ENCODE measurements around the gene NDUFS4.
"Not testable (repeated sequence)": the region's sequence is repeated elsewhere in the genome, so short reads cannot be mapped to it uniquely, and the experiment has no call there.

The NDUFS4 gene

GRCh38 chr5:53547226-53547625 is 13.2 kb upstream of the NDUFS4 start:
- H3K36me3 ChIP-seq: no peaks in the 10 kb centered on the region
- no peak overlapping the region for H3K4me2 ChIP-seq
- TF ChIP-seq Cebpa-rat (IDR thresholded peaks at IDR 0.05): no peak
- no peaks in the 10 kb centered on the region for H3K4me1 ChIP-seq
- H3K4me3 ChIP-seq: no peak overlapping the region
- H3K27ac ChIP-seq: no peak overlapping the region
- H3K27me3 ChIP-seq: no peaks in the 10 kb centered on the region
- H3K9ac ChIP-seq: no peak overlapping the region
- H4K20me1 ChIP-seq: no peaks in the 10 kb centered on the region
- H3K9me3 ChIP-seq: no peaks in the 10 kb centered on the region

GRCh38 chr5:53548501-53548900 is 11.9 kb upstream of the NDUFS4 start:
- H3K36me3 ChIP-seq, H3K9me3 ChIP-seq, H3K27ac ChIP-seq, H3K4me3 ChIP-seq, H3K4me2 ChIP-seq, H3K27me3 ChIP-seq, H3K9ac ChIP-seq, H3K4me1 ChIP-seq, H4K20me1 ChIP-seq: not testable (repeated sequence)

- no peak overlapping the region for H3K4me3 ChIP-seq
- no peak overlapping the region for H3K9ac ChIP-seq
- H4K20me1 ChIP-seq: no peaks in the 10 kb centered on the region
- H3K9me3 ChIP-seq: no peaks in the 10 kb centered on the region
- no peaks in the 10 kb centered on the region for H3K4me1 ChIP-seq
- no peak for TF ChIP-seq Cebpa-rat (IDR thresholded peaks at IDR 0.05)
- no peak overlapping the region for H3K27ac ChIP-seq
- no peaks in the 10 kb centered on the region for H3K27me3 ChIP-seq
- H3K4me2 ChIP-seq: no peak overlapping the region
- no peaks in the 10 kb centered on the region for H3K36me3 ChIP-seq
These were observed 10.6 kb upstream of the NDUFS4 start for GRCh38 chr5:53549792-53550191.

- no peak overlapping the region for H3K4me2 ChIP-seq
- H3K27me3 ChIP-seq: no peaks in the 10 kb centered on the region
- H4K20me1 ChIP-seq: no peaks in the 10 kb centered on the region
- no peak for TF ChIP-seq Cebpa-rat (IDR thresholded peaks at IDR 0.05)
- H3K9me3 ChIP-seq: no peaks in the 10 kb centered on the region
- H3K36me3 ChIP-seq: no peaks in the 10 kb centered on the region
- no peaks in the 10 kb centered on the region for H3K4me1 ChIP-seq
- H3K27ac ChIP-seq: no peak overlapping the region
- H3K9ac ChIP-seq: no peak overlapping the region
- H3K4me3 ChIP-seq: no peak overlapping the region
These were observed 7.9 kb upstream of the NDUFS4 start for GRCh38 chr5:53552561-53552960.

- Histone ChIP-seq H3K9me3 (peaks cover 8% of the 10 kb centered on the region; the same call in 1 of the 2 replicates), H3K4me2 (no peak overlapping the region), H3K36me3 (no peaks in the 10 kb centered on the region), H3K27ac (no peak overlapping the region), H4K20me1 (no peaks in the 10 kb centered on the region), H3K9ac (no peak overlapping the region), H3K4me1 (no peaks in the 10 kb centered on the region), H3K27me3 (no peaks in the 10 kb centered on the region), H3K4me3 (no peak overlapping the region)
- no peak for TF ChIP-seq Cebpa-rat (IDR thresholded peaks at IDR 0.05)
These were observed 6.0 kb upstream of the NDUFS4 start for GRCh38 chr5:53554444-53554843.

GRCh38 chr5:53555160-53555559 is 5.3 kb upstream of the NDUFS4 start:
- no peak for TF ChIP-seq Cebpa-rat (IDR thresholded peaks at IDR 0.05)
- H4K20me1 ChIP-seq: no peaks in the 10 kb centered on the region
- no peak overlapping the region for H3K4me3 ChIP-seq
- H3K27ac ChIP-seq: no peak overlapping the region
- H3K9ac ChIP-seq: no peak overlapping the region
- no peaks in the 10 kb centered on the region for H3K36me3 ChIP-seq
- peaks cover 8% of the 10 kb centered on the region; the same call in 1 of the 2 replicates for H3K9me3 ChIP-seq
- no peaks in the 10 kb centered on the region for H3K4me1 ChIP-seq
- no peaks in the 10 kb centered on the region for H3K27me3 ChIP-seq
- H3K4me2 ChIP-seq: no peak overlapping the region

- Histone ChIP-seq H3K9me3 (peaks cover 8% of the 10 kb centered on the region; the same call in 1 of the 2 replicates), H3K27me3 (no peaks in the 10 kb centered on the region), H3K4me1 (no peaks in the 10 kb centered on the region), H3K4me3 (no peak overlapping the region), H3K4me2 (no peak overlapping the region), H3K36me3 (no peaks in the 10 kb centered on the region), H4K20me1 (no peaks in the 10 kb centered on the region), H3K9ac (no peak overlapping the region), H3K27ac (no peak overlapping the region)
- no peak for TF ChIP-seq Cebpa-rat (IDR thresholded peaks at IDR 0.05)
These were observed 4.4 kb upstream of the NDUFS4 start for GRCh38 chr5:53556001-53556400.

GRCh38 chr5:53557386-53557785 is 3.1 kb upstream of the NDUFS4 start:
- Histone ChIP-seq H3K9me3 (peaks cover 8% of the 10 kb centered on the region; the same call in 1 of the 2 replicates), H3K36me3 (no peaks in the 10 kb centered on the region), H3K9ac (no peak overlapping the region), H3K4me2 (no peak overlapping the region), H3K27ac (no peak overlapping the region), H3K27me3 (no peaks in the 10 kb centered on the region), H3K4me3 (no peak overlapping the region), H3K4me1 (peaks cover 8% of the 10 kb centered on the region; the same call in 1 of the 2 replicates), H4K20me1 (no peaks in the 10 kb centered on the region)
- no peak for TF ChIP-seq Cebpa-rat (IDR thresholded peaks at IDR 0.05)

- Histone ChIP-seq H3K4me1 (peaks cover 8% of the 10 kb centered on the region; the same call in 1 of the 2 replicates), H3K27me3 (no peaks in the 10 kb centered on the region), H3K4me2 (no peak overlapping the region), H3K4me3 (no peak overlapping the region), H3K27ac (no peak overlapping the region), H3K9ac (no peak overlapping the region), H3K9me3 (peaks cover 8% of the 10 kb centered on the region; the same call in 1 of the 2 replicates), H4K20me1 (no peaks in the 10 kb centered on the region), H3K36me3 (no peaks in the 10 kb centered on the region)
- no peak for TF ChIP-seq Cebpa-rat (IDR thresholded peaks at IDR 0.05)
These were observed 1.5 kb upstream of the NDUFS4 start for GRCh38 chr5:53558966-53559365.

GRCh38 chr5:53560028-53560427 is 411 bp upstream of the NDUFS4 start:
- no peak for TF ChIP-seq Cebpa-rat (IDR thresholded peaks at IDR 0.05)
- H4K20me1 ChIP-seq: peaks cover 4% of the 10 kb centered on the region; the same call in 1 of the 2 replicates
- H3K4me1 ChIP-seq: peaks cover 8% of the 10 kb centered on the region; the same call in 1 of the 2 replicates
- no peaks in the 10 kb centered on the region for H3K36me3 ChIP-seq
- peak overlapping the region; percentile 72 for H3K4me2 ChIP-seq
- peak overlapping the region; percentile 77 for H3K4me3 ChIP-seq
- no peak overlapping the region; the same call in 1 of the 2 replicates for H3K27ac ChIP-seq
- no peaks in the 10 kb centered on the region for H3K27me3 ChIP-seq
- peak overlapping the region; percentile 84; the same call in 1 of the 2 replicates for H3K9ac ChIP-seq
- peaks cover 8% of the 10 kb centered on the region; the same call in 1 of the 2 replicates for H3K9me3 ChIP-seq

GRCh38 chr5:53568401-53568800 is 8.0 kb downstream of the NDUFS4 start:
- no peaks in the 10 kb centered on the region for H3K9me3 ChIP-seq
- no peak overlapping the region for H3K4me2 ChIP-seq
- no peaks in the 10 kb centered on the region for H3K27me3 ChIP-seq
- H4K20me1 ChIP-seq: peaks cover 4% of the 10 kb centered on the region; the same call in 1 of the 2 replicates
- no peak overlapping the region for H3K9ac ChIP-seq
- no peak for TF ChIP-seq Cebpa-rat (IDR thresholded peaks at IDR 0.05)
- no peak overlapping the region for H3K4me3 ChIP-seq
- H3K27ac ChIP-seq: no peak overlapping the region
- no peaks in the 10 kb centered on the region for H3K4me1 ChIP-seq
- no peaks in the 10 kb centered on the region for H3K36me3 ChIP-seq

Measured in BLaER1 (cell line).